Lung (tissue), 12 donors: Measurements from ENCODE around the gene ZNF516. TPM values are rescaled to one million over a fixed set of nuclear protein-coding genes. Genes with fewer than 3 reads are reported as not detected.

ENCODE experiments used
- ATAC-seq: fragments of 200-7000 bp; cut with Tn5 transposase; one replicate; pipeline ENCODE4 v1.9.1; 2020; ENCODE audit warnings: moderate number of reproducible peaks; ENCODE audit not compliant: insufficient read depth, low FRiP score
- DNase-seq, 3 donors: peaks; one replicate each; pipeline ENCODE4 v3.0.0-alpha.2; 2013 to 2017
- H3K27ac ChIP-seq, 2 donors: one replicate each; pipeline ENCODE4 v1.5.1; 2013; ENCODE audit warnings: mild to moderate bottlenecking in 2 of 2, moderate library complexity in 2 of 2, control low read depth in 1 of 2, inconsistent platforms in 1 of 2, low read depth in 1 of 2, low read length in 1 of 2
- H3K27me3 ChIP-seq, 3 donors: one replicate each; pipeline ENCODE4 v1.5.1; 2013; ENCODE audit warnings: low read length in 2 of 3; ENCODE audit not compliant: control insufficient read depth in 3 of 3, insufficient read depth in 3 of 3
- H3K36me3 ChIP-seq, 4 donors: one replicate each; pipeline ENCODE4 v1.5.1; 2013; ENCODE audit warnings: low read length in 4 of 4, mild to moderate bottlenecking in 1 of 4, moderate library complexity in 1 of 4; ENCODE audit not compliant: control insufficient read depth in 4 of 4, insufficient read depth in 4 of 4
- H3K4me1 ChIP-seq, 5 donors: one replicate each; pipeline ENCODE4 v1.5.1; 2013; ENCODE audit warnings: low read length in 5 of 5, mild to moderate bottlenecking in 2 of 5, moderate library complexity in 1 of 5; ENCODE audit not compliant: control insufficient read depth in 5 of 5, insufficient read depth in 5 of 5
- H3K4me3 ChIP-seq: one replicate; pipeline ENCODE4 v1.5.1; 2013; ENCODE audit warnings: mild to moderate bottlenecking, control low read depth, moderate library complexity
- H3K9ac ChIP-seq, 2 donors: one replicate each; pipeline ENCODE4 v1.5.1; 2013; ENCODE audit warnings: low read length in 2 of 2, control low read depth in 1 of 2; ENCODE audit not compliant: insufficient read depth in 1 of 2
- H3K9me3 ChIP-seq, 4 donors: one replicate each; pipeline ENCODE4 v1.5.1; 2013; ENCODE audit warnings: low read length in 3 of 4, mild to moderate bottlenecking in 1 of 4, moderate library complexity in 1 of 4; ENCODE audit not compliant: control insufficient read depth in 4 of 4, insufficient read depth in 3 of 4
- CTCF ChIP-seq: IDR thresholded peaks from 2 replicates; pipeline ENCODE4 v1.5.1; 2012; ENCODE audit warnings: mild to moderate bottlenecking; ENCODE audit errors: control extremely low read depth, extremely low read depth
- WGBS, 2 donors: extraction: QIAGEN DNeasy Blood & Tissue Kit; methylation state at CpG; one replicate each; pipeline ENCODE4 v1.1.7; 2013; 5-methylcytosine and 5-hydroxymethylcytosine counted together
- polyA plus RNA-seq, 2 donors: library from polyadenylated mRNA; stranded (reverse); fragments of 200-250 nt; gene quantifications; one replicate each; pipeline ENCODE4 v1.2.1, GENCODE V29; 2013
- total RNA-seq, 2 donors: library from RNA; depleted of rRNA in 1 of 2; stranded (reverse); fragments of >200 nt in 1 of 2; gene quantifications; one replicate each; pipeline ENCODE4 v1.2.1, GENCODE V29; 2014 to 2021
- donor health status: control.
- donor health status: control.
- donor health status: Bipolar disorder and iron deficiency.
- donor health status: healthy.
- donor health status: DM: yes; HTN: yes; CAD: no.

Gene ZNF516
- total and polyA plus RNA-seq, 4 donors, result 7.7 to 45.4 (median 26.4) TPM

GRCh38 chr18:76445741-76446232 is 49.3 kb downstream of the ZNF516 start:
- Histone ChIP-seq H3K4me3 (no peak overlapping the region), H3K27me3 (no peaks in the 10 kb centered on the region), H3K4me1 (peaks cover 6 to 66% (median 24%) of the 10 kb centered on the region in 5 donors), H3K9ac (peak overlapping the region in 1 of 2 donors; percentile 4), H3K36me3 (peaks cover 6 to 21% (median 13%) of the 10 kb centered on the region in 4 donors), H3K9me3 (no peaks in the 10 kb centered on the region), H3K27ac (no peak overlapping the region)
- ATAC-seq (no peak), DNase-seq (peak in 1 of 3 donors; percentile 12)
- TF ChIP-seq CTCF, result no peak
- WGBS, 2 donors, result 79 to 80% methylated on average over 11 of the region's 11 CpGs

- 69 to 82% methylated on average over 3 of the region's 3 CpGs for WGBS, 2 donors
- Histone ChIP-seq H3K4me3 (no peak overlapping the region), H3K9me3 (no peaks in the 10 kb centered on the region), H3K9ac (no peak overlapping the region), H3K27ac (no peak overlapping the region), H3K4me1 (peaks cover 6 to 61% (median 28%) of the 10 kb centered on the region in 5 donors), H3K27me3 (no peaks in the 10 kb centered on the region), H3K36me3 (peaks cover 8 to 23% (median 16%) of the 10 kb centered on the region in 4 donors)
- ATAC-seq (no peak), DNase-seq (no peak)
- TF ChIP-seq CTCF, result no peak
These were observed 49.8 kb downstream of the ZNF516 start for GRCh38 chr18:76445275-76445674.

- 83 to 90% methylated on average over 13 of the region's 13 CpGs for WGBS, 2 donors
- no peak overlapping the region for H3K27ac ChIP-seq
These were observed 50.5 kb downstream of the ZNF516 start for GRCh38 chr18:76444446-76445105.

More at GRCh38 chr18:76444446-76445105, 50.5 kb downstream of the ZNF516 start:
- ATAC-seq, result no peak
- Histone ChIP-seq H3K9me3 (no peaks in the 10 kb centered on the region), H3K36me3 (peaks cover 13 to 25% (median 17%) of the 10 kb centered on the region in 4 donors), H3K27me3 (no peaks in the 10 kb centered on the region), H3K9ac (no peak overlapping the region), H3K4me3 (no peak overlapping the region), H3K4me1 (peaks cover 3 to 55% (median 24%) of the 10 kb centered on the region in 5 donors)
- no peak for DNase-seq
- no peak for TF ChIP-seq CTCF
